Measurements from ENCODE around the gene PAK1.

Gene PAK1

GRCh38 chr11:77406396-77406795 lies 67.5 kb downstream of the PAK1 start:
- Histone ChIP-seq H3K27me3 (ENCODE audit: control insufficient read depth in 1 of 2, insufficient read depth in 2 of 2, low read length in 2 of 2) (no peaks in the 10 kb centered on the region), H3K27ac (ENCODE audit: low read length) (no peak overlapping the region), H3K9ac (ENCODE audit: low read length in 2 of 2) (no peak overlapping the region), H3K9me3 (ENCODE audit: control insufficient read depth in 2 of 2, low read length in 2 of 2) (no peaks in the 10 kb centered on the region), H3K36me3 (ENCODE audit: control insufficient read depth in 2 of 2, insufficient read depth in 2 of 2, low read length in 2 of 2) (no peaks in the 10 kb centered on the region), H3K4me3 (ENCODE audit: low read length in 2 of 2) (no peak overlapping the region), H3K4me1 (ENCODE audit: control insufficient read depth, insufficient read depth, low read length) (peaks cover 8% of the 10 kb centered on the region)

GRCh38 chr11:77403211-77403610 lies 70.7 kb downstream of the PAK1 start:
- Histone ChIP-seq H3K9ac (ENCODE audit: low read length in 2 of 2) (no peak overlapping the region), H3K36me3 (ENCODE audit: control insufficient read depth in 2 of 2, insufficient read depth in 2 of 2, low read length in 2 of 2) (no peaks in the 10 kb centered on the region), H3K27ac (ENCODE audit: low read length) (no peak overlapping the region), H3K4me3 (ENCODE audit: low read length in 2 of 2) (no peak overlapping the region), H3K9me3 (ENCODE audit: control insufficient read depth in 2 of 2, low read length in 2 of 2) (no peaks in the 10 kb centered on the region), H3K27me3 (ENCODE audit: control insufficient read depth in 1 of 2, insufficient read depth in 2 of 2, low read length in 2 of 2) (no peaks in the 10 kb centered on the region), H3K4me1 (ENCODE audit: control insufficient read depth, insufficient read depth, low read length) (peaks cover 4% of the 10 kb centered on the region)

GRCh38 chr11:77402218-77402556 lies 71.7 kb downstream of the PAK1 start:
- Histone ChIP-seq H3K4me3 (ENCODE audit: low read length in 2 of 2) (no peak overlapping the region), H3K27ac (ENCODE audit: low read length) (no peak overlapping the region), H3K27me3 (ENCODE audit: control insufficient read depth in 1 of 2, insufficient read depth in 2 of 2, low read length in 2 of 2) (no peaks in the 10 kb centered on the region), H3K9ac (ENCODE audit: low read length in 2 of 2) (no peak overlapping the region), H3K36me3 (ENCODE audit: control insufficient read depth in 2 of 2, insufficient read depth in 2 of 2, low read length in 2 of 2) (no peaks in the 10 kb centered on the region), H3K9me3 (ENCODE audit: control insufficient read depth in 2 of 2, low read length in 2 of 2) (no peaks in the 10 kb centered on the region), H3K4me1 (ENCODE audit: control insufficient read depth, insufficient read depth, low read length) (peaks cover 4% of the 10 kb centered on the region)

GRCh38 chr11:77401486-77402217 lies 72.2 kb downstream of the PAK1 start:
- Histone ChIP-seq H3K4me1 (ENCODE audit: control insufficient read depth, insufficient read depth, low read length) (peaks cover 4% of the 10 kb centered on the region), H3K9ac (ENCODE audit: low read length in 2 of 2) (no peak overlapping the region), H3K27me3 (ENCODE audit: control insufficient read depth in 1 of 2, insufficient read depth in 2 of 2, low read length in 2 of 2) (no peaks in the 10 kb centered on the region), H3K27ac (ENCODE audit: low read length) (no peak overlapping the region), H3K36me3 (ENCODE audit: control insufficient read depth in 2 of 2, insufficient read depth in 2 of 2, low read length in 2 of 2) (no peaks in the 10 kb centered on the region), H3K9me3 (ENCODE audit: control insufficient read depth in 2 of 2, low read length in 2 of 2) (no peaks in the 10 kb centered on the region), H3K4me3 (ENCODE audit: low read length in 2 of 2) (no peak overlapping the region)

GRCh38 chr11:77400775-77401449 lies 73.0 kb downstream of the PAK1 start:
- no peaks in the 10 kb centered on the region for H3K36me3 ChIP-seq (ENCODE audit: control insufficient read depth in 2 of 2, insufficient read depth in 2 of 2, low read length in 2 of 2)
- H3K9me3 ChIP-seq (ENCODE audit: control insufficient read depth in 2 of 2, low read length in 2 of 2): no peaks in the 10 kb centered on the region
- no peak overlapping the region for H3K27ac ChIP-seq (ENCODE audit: low read length)
- no peak overlapping the region for H3K9ac ChIP-seq (ENCODE audit: low read length in 2 of 2)
- H3K27me3 ChIP-seq (ENCODE audit: control insufficient read depth in 1 of 2, insufficient read depth in 2 of 2, low read length in 2 of 2): no peaks in the 10 kb centered on the region
- no peak overlapping the region for H3K4me3 ChIP-seq (ENCODE audit: low read length in 2 of 2)
- H3K4me1 ChIP-seq (ENCODE audit: control insufficient read depth, insufficient read depth, low read length): no peaks in the 10 kb centered on the region

GRCh38 chr11:77400271-77400670 lies 73.6 kb downstream of the PAK1 start:
- H3K4me1 ChIP-seq (ENCODE audit: control insufficient read depth, insufficient read depth, low read length): no peaks in the 10 kb centered on the region
- H3K4me3 ChIP-seq (ENCODE audit: low read length in 2 of 2): no peak overlapping the region
- H3K27ac ChIP-seq (ENCODE audit: low read length): no peak overlapping the region

GRCh38 chr11:77397631-77398030 lies 76.3 kb downstream of the PAK1 start:
- no peaks in the 10 kb centered on the region for H3K36me3 ChIP-seq (ENCODE audit: control insufficient read depth in 2 of 2, insufficient read depth in 2 of 2, low read length in 2 of 2)
- H3K9ac ChIP-seq (ENCODE audit: low read length in 2 of 2): no peak overlapping the region
- no peaks in the 10 kb centered on the region for H3K4me1 ChIP-seq (ENCODE audit: control insufficient read depth, insufficient read depth, low read length)
- no peak overlapping the region for H3K27ac ChIP-seq (ENCODE audit: low read length)
- H3K27me3 ChIP-seq (ENCODE audit: control insufficient read depth in 1 of 2, insufficient read depth in 2 of 2, low read length in 2 of 2): no peaks in the 10 kb centered on the region
- no peaks in the 10 kb centered on the region for H3K9me3 ChIP-seq (ENCODE audit: control insufficient read depth in 2 of 2, low read length in 2 of 2)
- no peak overlapping the region for H3K4me3 ChIP-seq (ENCODE audit: low read length in 2 of 2)

More at GRCh38 chr11:77400271-77400670, 73.6 kb downstream of the PAK1 start:
- no peaks in the 10 kb centered on the region for H3K9me3 ChIP-seq (ENCODE audit: control insufficient read depth in 2 of 2, low read length in 2 of 2)
- H3K36me3 ChIP-seq (ENCODE audit: control insufficient read depth in 2 of 2, insufficient read depth in 2 of 2, low read length in 2 of 2): no peaks in the 10 kb centered on the region
- H3K9ac ChIP-seq (ENCODE audit: low read length in 2 of 2): no peak overlapping the region
- H3K27me3 ChIP-seq (ENCODE audit: control insufficient read depth in 1 of 2, insufficient read depth in 2 of 2, low read length in 2 of 2): no peaks in the 10 kb centered on the region

GRCh38 chr11:77396911-77397310 lies 77.0 kb downstream of the PAK1 start:
- no peak overlapping the region for H3K27ac ChIP-seq (ENCODE audit: low read length)
- H3K4me1 ChIP-seq (ENCODE audit: control insufficient read depth, insufficient read depth, low read length): no peaks in the 10 kb centered on the region
- H3K9me3 ChIP-seq (ENCODE audit: control insufficient read depth in 2 of 2, low read length in 2 of 2): no peaks in the 10 kb centered on the region
- H3K9ac ChIP-seq (ENCODE audit: low read length in 2 of 2): no peak overlapping the region
- H3K4me3 ChIP-seq (ENCODE audit: low read length in 2 of 2): no peak overlapping the region
- H3K27me3 ChIP-seq (ENCODE audit: control insufficient read depth in 1 of 2, insufficient read depth in 2 of 2, low read length in 2 of 2): no peaks in the 10 kb centered on the region
- H3K36me3 ChIP-seq (ENCODE audit: control insufficient read depth in 2 of 2, insufficient read depth in 2 of 2, low read length in 2 of 2): no peaks in the 10 kb centered on the region

- H3K27me3 ChIP-seq (ENCODE audit: control insufficient read depth in 1 of 2, insufficient read depth in 2 of 2, low read length in 2 of 2): no peaks in the 10 kb centered on the region
- H3K9me3 ChIP-seq (ENCODE audit: control insufficient read depth in 2 of 2, low read length in 2 of 2): no peaks in the 10 kb centered on the region
- no peak overlapping the region for H3K4me3 ChIP-seq (ENCODE audit: low read length in 2 of 2)
- no peaks in the 10 kb centered on the region for H3K4me1 ChIP-seq (ENCODE audit: control insufficient read depth, insufficient read depth, low read length)
- no peak overlapping the region for H3K9ac ChIP-seq (ENCODE audit: low read length in 2 of 2)
- no peak overlapping the region for H3K27ac ChIP-seq (ENCODE audit: low read length)
- H3K36me3 ChIP-seq (ENCODE audit: control insufficient read depth in 2 of 2, insufficient read depth in 2 of 2, low read length in 2 of 2): no peaks in the 10 kb centered on the region
These were observed 77.6 kb downstream of the PAK1 start for GRCh38 chr11:77396305-77396704.

GRCh38 chr11:77395460-77396173 lies 78.3 kb downstream of the PAK1 start:
- Histone ChIP-seq H3K9me3 (ENCODE audit: control insufficient read depth in 2 of 2, low read length in 2 of 2) (no peaks in the 10 kb centered on the region), H3K4me1 (ENCODE audit: control insufficient read depth, insufficient read depth, low read length) (no peaks in the 10 kb centered on the region), H3K27me3 (ENCODE audit: control insufficient read depth in 1 of 2, insufficient read depth in 2 of 2, low read length in 2 of 2) (no peaks in the 10 kb centered on the region), H3K9ac (ENCODE audit: low read length in 2 of 2) (no peak overlapping the region), H3K27ac (ENCODE audit: low read length) (no peak overlapping the region), H3K4me3 (ENCODE audit: low read length in 2 of 2) (no peak overlapping the region), H3K36me3 (ENCODE audit: control insufficient read depth in 2 of 2, insufficient read depth in 2 of 2, low read length in 2 of 2) (no peaks in the 10 kb centered on the region)

GRCh38 chr11:77392842-77393241 lies 81.1 kb downstream of the PAK1 start:
- no peaks in the 10 kb centered on the region for H3K27me3 ChIP-seq (ENCODE audit: control insufficient read depth in 1 of 2, insufficient read depth in 2 of 2, low read length in 2 of 2)
- no peaks in the 10 kb centered on the region for H3K4me1 ChIP-seq (ENCODE audit: control insufficient read depth, insufficient read depth, low read length)
- H3K36me3 ChIP-seq (ENCODE audit: control insufficient read depth in 2 of 2, insufficient read depth in 2 of 2, low read length in 2 of 2): no peaks in the 10 kb centered on the region
- H3K9me3 ChIP-seq (ENCODE audit: control insufficient read depth in 2 of 2, low read length in 2 of 2): no peaks in the 10 kb centered on the region
- H3K4me3 ChIP-seq (ENCODE audit: low read length in 2 of 2): no peak overlapping the region
- no peak overlapping the region for H3K27ac ChIP-seq (ENCODE audit: low read length)
- H3K9ac ChIP-seq (ENCODE audit: low read length in 2 of 2): no peak overlapping the region

Data from stomach smooth muscle (tissue), 2 donors.